ENCODE results near the gene TMEM59L.

Gene TMEM59L

GRCh38 chr19:18660051-18660910, 47.6 kb downstream of the TMEM59L start:
- DNase-seq: no peak

- DNase-seq: no peak
These were observed 48.4 kb downstream of the TMEM59L start for GRCh38 chr19:18660939-18661670.

GRCh38 chr19:18662972-18663732, 50.5 kb downstream of the TMEM59L start:
- DNase-seq: no peak

GRCh38 chr19:18663940-18664530, 51.4 kb downstream of the TMEM59L start:
- DNase-seq: no peak

GRCh38 chr19:18665771-18666202, 53.1 kb downstream of the TMEM59L start:
- no peak for DNase-seq

GRCh38 chr19:18666317-18666716, 53.6 kb downstream of the TMEM59L start:
- DNase-seq: no peak

GRCh38 chr19:18666784-18667183, 54.1 kb downstream of the TMEM59L start:
- DNase-seq: no peak

- DNase-seq: no peak
These were observed 55.0 kb downstream of the TMEM59L start for GRCh38 chr19:18667531-18668251.

GRCh38 chr19:18668252-18668631, 55.6 kb downstream of the TMEM59L start:
- DNase-seq: no peak

GRCh38 chr19:18668744-18669523, 56.3 kb downstream of the TMEM59L start:
- no peak for DNase-seq

- DNase-seq: no peak
These were observed 56.8 kb downstream of the TMEM59L start for GRCh38 chr19:18669524-18669817.

- DNase-seq: no peak
These were observed 57.2 kb downstream of the TMEM59L start for GRCh38 chr19:18669883-18670282.

- no peak for DNase-seq
These were observed 57.6 kb downstream of the TMEM59L start for GRCh38 chr19:18670312-18670711.
